Neural cell (in vitro differentiated cells): ENCODE data around the gene CTXN1.
A peak's percentile ranks its signal among the peaks of the same experiment; 100 is the strongest.

ENCODE experiments used
- POLR2AphosphoS5 ChIP-seq: IDR thresholded peaks from 2 replicates; pipeline ENCODE4 v1.6.1; 2012
- REST ChIP-seq: IDR thresholded peaks from 2 replicates; pipeline ENCODE4 v1.6.1; 2012; ENCODE audit warnings: borderline replicate concordance
- TF ChIP-seq, protein P1 (sequence below): fragments of 450-650 bp; IDR thresholded peaks from 2 replicates; pipeline ENCODE4 v1.5.1; 2014; ENCODE audit warnings: antibody characterized with exemption, mild to moderate bottlenecking, moderate library complexity; ENCODE audit not compliant: poor library complexity, severe bottlenecking

GRCh38 chr19:7919610-7920518 is 6.1 kb downstream of the CTXN1 start, which contains the start of gene SNAPC2:
- TF ChIP-seq REST (no peak), POLR2AphosphoS5 (peak; percentile 82)
- TF ChIP-seq, protein P1, sequence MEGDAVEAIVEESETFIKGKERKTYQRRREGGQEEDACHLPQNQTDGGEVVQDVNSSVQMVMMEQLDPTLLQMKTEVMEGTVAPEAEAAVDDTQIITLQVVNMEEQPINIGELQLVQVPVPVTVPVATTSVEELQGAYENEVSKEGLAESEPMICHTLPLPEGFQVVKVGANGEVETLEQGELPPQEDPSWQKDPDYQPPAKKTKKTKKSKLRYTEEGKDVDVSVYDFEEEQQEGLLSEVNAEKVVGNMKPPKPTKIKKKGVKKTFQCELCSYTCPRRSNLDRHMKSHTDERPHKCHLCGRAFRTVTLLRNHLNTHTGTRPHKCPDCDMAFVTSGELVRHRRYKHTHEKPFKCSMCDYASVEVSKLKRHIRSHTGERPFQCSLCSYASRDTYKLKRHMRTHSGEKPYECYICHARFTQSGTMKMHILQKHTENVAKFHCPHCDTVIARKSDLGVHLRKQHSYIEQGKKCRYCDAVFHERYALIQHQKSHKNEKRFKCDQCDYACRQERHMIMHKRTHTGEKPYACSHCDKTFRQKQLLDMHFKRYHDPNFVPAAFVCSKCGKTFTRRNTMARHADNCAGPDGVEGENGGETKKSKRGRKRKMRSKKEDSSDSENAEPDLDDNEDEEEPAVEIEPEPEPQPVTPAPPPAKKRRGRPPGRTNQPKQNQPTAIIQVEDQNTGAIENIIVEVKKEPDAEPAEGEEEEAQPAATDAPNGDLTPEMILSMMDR = peak; percentile 49
